Measurements from ENCODE around the gene PLTP.

DNA sequence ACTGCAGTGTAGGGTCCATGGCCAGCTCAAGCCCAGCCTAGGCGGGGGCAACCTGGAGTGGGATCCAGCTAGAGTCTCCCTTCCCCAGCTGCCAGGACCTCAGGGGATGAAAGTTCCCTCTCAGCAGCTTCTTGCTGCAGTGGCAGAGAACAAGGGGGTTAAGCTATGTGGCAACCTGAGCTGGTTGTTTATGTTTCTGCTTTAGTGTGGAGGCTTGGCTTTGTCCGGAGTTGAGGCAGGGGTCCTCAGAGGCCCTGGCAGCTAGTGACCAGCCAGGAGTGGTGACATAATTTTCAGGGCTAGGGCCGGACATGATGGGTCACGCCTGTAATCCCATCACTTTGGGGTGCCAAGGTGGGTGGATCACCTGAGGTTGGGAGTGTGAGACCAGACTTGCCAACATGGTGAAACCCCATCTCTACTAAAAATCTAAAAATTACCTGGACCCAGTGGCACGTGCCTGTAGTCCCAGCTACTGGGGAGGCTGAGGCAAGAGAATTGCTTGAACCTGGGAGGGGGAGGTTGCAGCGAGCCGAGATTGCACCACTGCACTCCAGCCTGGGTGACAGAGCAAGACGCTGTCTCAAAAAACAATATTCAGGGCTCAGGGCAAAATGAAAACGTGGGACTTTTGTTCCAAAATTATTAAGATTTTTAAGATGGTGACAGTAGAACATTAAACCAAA is 14.0 kb upstream of the PLTP start:
- no peak for TF ChIP-seq EZH2 (IDR thresholded peaks at IDR 0.05; ENCODE audit: borderline replicate concordance, low read depth, low read length, severe bottlenecking)
- TF ChIP-seq, protein P1, sequence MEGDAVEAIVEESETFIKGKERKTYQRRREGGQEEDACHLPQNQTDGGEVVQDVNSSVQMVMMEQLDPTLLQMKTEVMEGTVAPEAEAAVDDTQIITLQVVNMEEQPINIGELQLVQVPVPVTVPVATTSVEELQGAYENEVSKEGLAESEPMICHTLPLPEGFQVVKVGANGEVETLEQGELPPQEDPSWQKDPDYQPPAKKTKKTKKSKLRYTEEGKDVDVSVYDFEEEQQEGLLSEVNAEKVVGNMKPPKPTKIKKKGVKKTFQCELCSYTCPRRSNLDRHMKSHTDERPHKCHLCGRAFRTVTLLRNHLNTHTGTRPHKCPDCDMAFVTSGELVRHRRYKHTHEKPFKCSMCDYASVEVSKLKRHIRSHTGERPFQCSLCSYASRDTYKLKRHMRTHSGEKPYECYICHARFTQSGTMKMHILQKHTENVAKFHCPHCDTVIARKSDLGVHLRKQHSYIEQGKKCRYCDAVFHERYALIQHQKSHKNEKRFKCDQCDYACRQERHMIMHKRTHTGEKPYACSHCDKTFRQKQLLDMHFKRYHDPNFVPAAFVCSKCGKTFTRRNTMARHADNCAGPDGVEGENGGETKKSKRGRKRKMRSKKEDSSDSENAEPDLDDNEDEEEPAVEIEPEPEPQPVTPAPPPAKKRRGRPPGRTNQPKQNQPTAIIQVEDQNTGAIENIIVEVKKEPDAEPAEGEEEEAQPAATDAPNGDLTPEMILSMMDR (IDR thresholded peaks at IDR 0.05; ENCODE audit: borderline replicate concordance, extremely low read depth, low read length, poor library complexity, severe bottlenecking), result no peak

Measured in DND-41 (cell line).